Cardiac fibroblast (primary cell): ENCODE results near the gene KCNMA1.

Experiments used
- DNase-seq, 2 donors: peaks; one replicate each; pipeline versions ENCODE4 v3.0.0 to v3.0.0-alpha.2; 2010; ENCODE audit warnings: low read depth in 2 of 2
- H3K4me3 ChIP-seq, 2 donors: replicated peaks in 1 of 2; 1 replicate in 1 of 2; 2 replicates in 1 of 2; pipeline ENCODE4 v1.5.1; 2011; ENCODE audit warnings: low read depth in 2 of 2, low read length in 2 of 2, mild to moderate bottlenecking in 2 of 2, moderate library complexity in 1 of 2
- TF ChIP-seq, protein P1 (sequence below): IDR thresholded peaks from one replicate; pipeline ENCODE4 v1.5.1; 2011; ENCODE audit warnings: low read depth, mild to moderate bottlenecking, low read length, inconsistent platforms

The KCNMA1 gene

DNA sequence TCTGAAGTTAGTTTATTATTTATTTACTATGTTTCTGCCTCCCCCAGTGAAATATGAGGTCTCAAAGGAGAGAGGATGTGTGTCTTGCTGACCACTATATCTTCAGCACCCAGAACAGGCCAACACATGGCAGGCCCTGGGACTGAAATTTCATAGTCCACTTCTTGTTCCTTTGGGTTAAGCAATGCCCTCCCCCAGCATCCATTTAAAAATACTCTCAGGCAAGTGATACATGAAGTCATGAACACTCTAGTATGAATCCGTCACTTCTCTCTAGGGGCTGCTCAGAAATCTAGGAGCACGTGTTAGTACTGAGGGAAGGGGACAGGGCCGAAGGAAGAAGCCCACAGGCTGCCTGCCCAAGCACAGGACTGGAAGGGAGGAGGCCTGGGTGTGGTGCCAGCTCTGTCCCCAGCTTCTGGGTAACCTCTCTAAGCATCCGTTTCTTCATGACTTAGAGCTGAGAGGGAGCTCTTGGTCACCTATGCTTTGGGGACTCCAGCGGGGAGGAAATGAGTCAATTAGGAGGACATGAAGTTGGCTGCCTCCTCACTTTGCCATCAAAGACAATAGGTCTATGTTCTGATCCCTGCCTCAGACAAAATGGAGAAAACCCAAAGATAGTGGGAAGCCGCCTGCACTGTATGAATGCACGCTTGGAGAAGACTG lies 119.2 kb downstream of the KCNMA1 start:
- TF ChIP-seq, protein P1, sequence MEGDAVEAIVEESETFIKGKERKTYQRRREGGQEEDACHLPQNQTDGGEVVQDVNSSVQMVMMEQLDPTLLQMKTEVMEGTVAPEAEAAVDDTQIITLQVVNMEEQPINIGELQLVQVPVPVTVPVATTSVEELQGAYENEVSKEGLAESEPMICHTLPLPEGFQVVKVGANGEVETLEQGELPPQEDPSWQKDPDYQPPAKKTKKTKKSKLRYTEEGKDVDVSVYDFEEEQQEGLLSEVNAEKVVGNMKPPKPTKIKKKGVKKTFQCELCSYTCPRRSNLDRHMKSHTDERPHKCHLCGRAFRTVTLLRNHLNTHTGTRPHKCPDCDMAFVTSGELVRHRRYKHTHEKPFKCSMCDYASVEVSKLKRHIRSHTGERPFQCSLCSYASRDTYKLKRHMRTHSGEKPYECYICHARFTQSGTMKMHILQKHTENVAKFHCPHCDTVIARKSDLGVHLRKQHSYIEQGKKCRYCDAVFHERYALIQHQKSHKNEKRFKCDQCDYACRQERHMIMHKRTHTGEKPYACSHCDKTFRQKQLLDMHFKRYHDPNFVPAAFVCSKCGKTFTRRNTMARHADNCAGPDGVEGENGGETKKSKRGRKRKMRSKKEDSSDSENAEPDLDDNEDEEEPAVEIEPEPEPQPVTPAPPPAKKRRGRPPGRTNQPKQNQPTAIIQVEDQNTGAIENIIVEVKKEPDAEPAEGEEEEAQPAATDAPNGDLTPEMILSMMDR = no peak
- DNase-seq = no peak
- no peak overlapping the region for H3K4me3 ChIP-seq

DNA sequence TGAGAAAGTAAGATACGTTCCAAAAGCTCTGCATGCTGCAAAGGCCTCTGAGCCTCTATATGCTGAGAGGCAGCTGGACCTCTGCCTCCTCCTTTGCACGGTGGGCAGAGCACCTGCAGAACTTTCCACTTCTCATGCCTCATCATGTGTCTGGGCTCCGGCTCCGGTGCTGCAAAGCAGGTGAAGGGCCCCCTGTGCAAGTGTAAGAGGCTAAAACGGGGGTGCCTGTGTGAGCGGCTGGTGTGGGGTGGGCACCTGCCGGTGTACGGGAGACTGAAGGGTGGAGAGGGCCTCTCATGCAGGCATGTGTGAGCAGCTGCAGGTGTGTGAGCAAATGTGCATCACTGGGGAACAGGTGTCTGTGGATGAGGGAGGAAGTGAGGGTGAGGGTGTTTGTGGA lies 121.0 kb downstream of the KCNMA1 start:
- DNase-seq = no peak
- H3K4me3 ChIP-seq = no peak overlapping the region
- TF ChIP-seq, protein P1 = no peak

DNA sequence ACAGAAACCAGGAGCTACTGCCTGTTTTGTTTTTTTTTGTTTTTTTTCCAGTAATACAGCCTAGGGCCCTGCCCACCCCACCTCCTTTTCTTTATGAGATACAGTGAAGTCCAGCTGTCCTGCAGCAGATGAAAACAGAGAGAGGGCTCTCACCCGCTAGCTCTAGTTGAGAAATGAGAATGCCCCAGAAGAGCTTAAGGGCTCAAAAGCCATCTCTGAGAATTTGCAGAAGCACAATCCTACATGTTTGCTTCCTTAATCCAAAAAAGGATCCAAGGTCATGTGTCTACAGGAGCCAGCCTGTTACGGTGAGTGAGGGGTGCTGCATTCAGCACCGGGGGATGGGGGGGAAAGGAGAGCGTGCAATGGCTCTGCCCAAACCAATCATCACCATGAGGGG lies 122.7 kb downstream of the KCNMA1 start:
- H3K4me3 ChIP-seq = no peak overlapping the region
- TF ChIP-seq, protein P1 = no peak
- DNase-seq = no peak

DNA sequence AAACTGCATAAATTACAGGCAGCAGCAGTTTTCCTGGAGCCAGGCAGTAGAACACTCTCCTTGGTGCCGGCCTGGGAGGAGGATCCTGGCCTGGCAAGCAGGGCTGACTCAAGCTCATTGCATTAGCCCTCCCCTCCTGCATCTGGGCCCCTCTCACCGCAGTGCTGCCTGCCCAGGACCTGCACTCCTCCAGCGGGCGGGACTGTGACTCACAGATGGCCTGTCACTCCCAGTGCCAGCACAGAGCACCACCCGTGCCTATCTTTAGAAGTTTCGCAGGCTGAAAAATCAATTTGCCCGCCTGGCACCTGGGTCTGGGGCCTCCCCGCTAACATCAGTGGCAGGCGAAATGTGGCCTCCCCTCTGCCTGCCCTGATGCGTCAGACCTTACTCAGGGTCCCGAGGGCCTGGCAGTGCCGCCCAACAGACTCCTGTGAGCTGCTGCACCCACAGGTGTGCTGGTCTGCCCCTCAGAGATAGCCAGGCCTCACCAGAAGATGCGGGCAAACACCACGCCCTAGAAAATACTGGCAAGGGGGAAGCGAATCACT lies 123.8 kb downstream of the KCNMA1 start:
- no peak overlapping the region for H3K4me3 ChIP-seq
- TF ChIP-seq, protein P1 = no peak
- DNase-seq = peak; percentile 73 to 77

DNA sequence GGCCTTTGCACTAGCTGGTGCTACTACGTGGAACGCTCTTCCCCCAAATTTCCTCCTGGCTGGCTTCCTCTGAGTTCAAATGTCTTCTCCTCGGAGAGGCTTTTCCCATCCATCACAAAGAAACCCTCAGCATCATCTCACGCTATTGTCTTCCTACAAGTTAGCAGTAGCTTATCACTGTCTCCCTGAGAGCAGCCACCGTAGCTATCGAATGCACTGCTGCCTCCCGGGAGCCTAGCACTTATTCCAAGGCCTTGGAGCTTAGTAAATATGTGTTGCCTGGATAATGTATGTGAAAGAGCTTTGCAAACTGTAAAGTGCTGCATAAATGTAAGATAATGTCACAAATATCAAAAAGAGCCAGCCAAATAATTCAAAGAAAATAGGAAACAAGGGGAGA lies 124.4 kb downstream of the KCNMA1 start:
- TF ChIP-seq, protein P1 = no peak
- no peak overlapping the region for H3K4me3 ChIP-seq
- no peak for DNase-seq

DNA sequence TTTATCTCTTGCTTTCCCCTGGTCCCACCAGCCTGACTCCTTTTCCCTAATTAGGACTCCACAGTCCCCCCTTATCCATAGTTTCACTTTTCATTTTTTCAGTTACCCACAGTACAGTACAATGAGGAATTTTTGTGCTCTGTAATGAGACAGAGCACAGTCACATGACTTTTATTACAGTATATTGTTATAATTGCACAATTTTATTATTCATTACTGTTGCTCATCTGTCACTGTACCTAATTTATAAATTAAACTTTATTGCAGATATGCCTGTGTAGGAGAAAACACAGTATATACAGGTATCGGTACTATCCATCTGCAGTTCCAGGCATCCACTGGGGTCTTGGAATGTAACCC lies 125.4 kb downstream of the KCNMA1 start:
- TF ChIP-seq, protein P1 = no peak
- no peak for DNase-seq
- H3K4me3 ChIP-seq = no peak overlapping the region
